SK-N-SH treated with all-trans-retinoic acid at 6 μM for 48 hours (cell line): ENCODE data around the gene ELK4.

Experiments used
- ATAC-seq: fragments of 200-7000 bp; cut with Tn5 transposase; 3 replicates; pipeline ENCODE4 v1.9.1; 2020; ENCODE audit warnings: mild to moderate bottlenecking, moderate library complexity
- ARNTL ChIP-seq: fragments of 450-650 bp; formaldehyde crosslinking; IDR thresholded peaks from 2 replicates; pipeline ENCODE4 v1.5.0; 2020; ENCODE audit warnings: low read depth, mild to moderate bottlenecking, moderate library complexity, borderline replicate concordance
- BACH2 ChIP-seq: fragments of 250-450 bp; sonication (Bioruptor Pico); IDR thresholded peaks from 2 replicates; pipeline ENCODE4 v1.9.0; 2021; ENCODE audit warnings: mild to moderate bottlenecking, borderline replicate concordance
- ESRRG ChIP-seq: fragments of 250-450 bp; sonication (Bioruptor Pico); IDR thresholded peaks from 2 replicates; pipeline ENCODE4 v1.6.1; 2021; ENCODE audit warnings: mild to moderate bottlenecking
- GLIS3 ChIP-seq: fragments of 250-450 bp; sonication (Bioruptor Pico); IDR thresholded peaks from 2 replicates; pipeline ENCODE4 v1.5.0; 2020; ENCODE audit warnings: mild to moderate bottlenecking, moderate library complexity
- ISL1 ChIP-seq: fragments of 250-450 bp; sonication (Bioruptor Pico); IDR thresholded peaks from 2 replicates; pipeline ENCODE4 v2.1.2; 2022; ENCODE audit warnings: mild to moderate bottlenecking, moderate library complexity
- OSR1 ChIP-seq: fragments of 250-450 bp; sonication (Bioruptor Pico); IDR thresholded peaks from 2 replicates; pipeline ENCODE4 v1.8.0; 2022; ENCODE audit warnings: moderate library complexity, mild to moderate bottlenecking, inconsistent platforms
- PPARA ChIP-seq: fragments of 250-450 bp; sonication (Bioruptor Pico); IDR thresholded peaks from 2 replicates; pipeline ENCODE4 v1.5.0; 2020; ENCODE audit warnings: mild to moderate bottlenecking, borderline replicate concordance
- RARB ChIP-seq: fragments of 250-450 bp; sonication (Bioruptor Pico); IDR thresholded peaks from 2 replicates; pipeline ENCODE4 v1.8.0; 2021; ENCODE audit warnings: mild to moderate bottlenecking, moderate library complexity
- TCF4 ChIP-seq: fragments of 250-450 bp; sonication (Bioruptor Pico); IDR thresholded peaks from 2 replicates; pipeline ENCODE4 v1.8.0; 2021; ENCODE audit warnings: mild to moderate bottlenecking, moderate library complexity, borderline replicate concordance
- TOX ChIP-seq: fragments of 250-450 bp; sonication (Bioruptor Pico); IDR thresholded peaks from 2 replicates; pipeline ENCODE4 v1.8.0; 2021; ENCODE audit warnings: mild to moderate bottlenecking, moderate library complexity, borderline replicate concordance
- ZC3H10 ChIP-seq: fragments of 250-450 bp; sonication (Bioruptor Pico); IDR thresholded peaks from 2 replicates; pipeline ENCODE4 v1.5.1; 2021; ENCODE audit warnings: mild to moderate bottlenecking, moderate library complexity
- ZFP3 ChIP-seq: fragments of 250-450 bp; sonication (Bioruptor Pico); IDR thresholded peaks from 2 replicates; pipeline ENCODE4 v1.5.0; 2020; ENCODE audit warnings: mild to moderate bottlenecking, moderate library complexity
- ZNF565 ChIP-seq: fragments of 450-650 bp; formaldehyde crosslinking; conservative IDR thresholded peaks from 2 replicates; pipeline ENCODE4 v1.5.0; 2020; ENCODE audit warnings: low read depth, mild to moderate bottlenecking, moderate library complexity
- ZNF70 ChIP-seq: fragments of 450-650 bp; formaldehyde crosslinking; IDR thresholded peaks from 2 replicates; pipeline ENCODE4 v1.5.0; 2020; ENCODE audit warnings: mild to moderate bottlenecking, moderate library complexity
- ZNF8 ChIP-seq: fragments of 450-650 bp; formaldehyde crosslinking; IDR thresholded peaks from 2 replicates; pipeline ENCODE4 v1.5.0; 2020; ENCODE audit warnings: mild to moderate bottlenecking, moderate library complexity
- TF ChIP-seq, protein P1 (sequence below): fragments of 250-450 bp; sonication (Bioruptor Pico); IDR thresholded peaks from 2 replicates; pipeline ENCODE4 v1.8.0; 2020; ENCODE audit warnings: mild to moderate bottlenecking, moderate library complexity, borderline replicate concordance
- TF ChIP-seq, protein P2 (sequence below): fragments of 250-450 bp; sonication (Bioruptor Pico); IDR thresholded peaks from 2 replicates; pipeline ENCODE4 v1.5.1; 2021; ENCODE audit warnings: mild to moderate bottlenecking, moderate library complexity
- TF ChIP-seq, protein P3 (sequence below): fragments of 250-450 bp; sonication (Bioruptor Pico); IDR thresholded peaks from 2 replicates; pipeline ENCODE4 v1.5.1; 2020; ENCODE audit warnings: low read depth, mild to moderate bottlenecking, moderate library complexity
- TF ChIP-seq, protein P4 (sequence below): fragments of 250-450 bp; sonication (Bioruptor Pico); IDR thresholded peaks from 2 replicates; pipeline ENCODE4 v1.5.0; 2020; ENCODE audit warnings: mild to moderate bottlenecking, moderate library complexity

ELK4 gene

DNA sequence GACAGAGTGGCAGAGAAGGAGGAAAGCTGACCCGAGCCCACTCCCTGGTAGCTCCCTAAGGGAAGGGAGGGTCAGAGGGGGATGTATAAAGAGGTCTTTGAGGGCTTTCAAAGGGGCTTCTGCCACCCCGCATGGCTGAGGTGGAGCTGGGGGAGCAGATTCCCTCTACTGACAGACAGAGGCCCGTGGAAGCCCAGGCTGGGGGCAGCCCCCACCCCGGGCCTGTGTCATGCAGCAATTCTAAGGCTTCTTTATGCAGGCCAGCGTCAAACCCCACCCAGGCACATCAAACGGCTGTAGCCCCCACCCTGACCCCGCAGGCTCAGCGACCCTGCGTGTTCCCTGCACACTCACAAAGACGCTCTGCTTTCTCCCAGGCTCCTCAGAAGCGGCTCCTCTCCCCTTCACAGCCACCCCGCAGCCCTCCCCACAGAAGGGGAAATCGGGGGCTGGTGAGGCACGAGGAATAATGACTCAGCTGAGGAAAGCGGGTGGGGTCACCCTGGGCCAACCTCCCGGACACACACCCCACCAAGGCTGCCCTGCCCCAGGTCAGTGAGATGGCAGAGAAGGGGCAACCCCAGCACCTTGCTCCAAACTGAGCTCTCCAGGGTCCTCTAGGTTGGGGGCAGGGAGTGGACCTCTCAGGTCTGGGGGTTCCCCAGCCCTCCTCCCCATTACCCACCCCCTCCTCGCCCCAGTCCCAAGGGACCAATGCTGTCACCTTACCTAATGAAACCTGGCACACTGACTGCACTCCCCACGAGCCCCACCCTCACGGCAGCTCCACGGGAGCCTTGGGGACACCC, 37.7 kb upstream of the ELK4 start:
- TF ChIP-seq TCF4 (CRISPR knock-in tag) = no peak
- TF ChIP-seq ESRRG (CRISPR knock-in tag) = no peak
- no peak for TF ChIP-seq RARB
- no peak for TF ChIP-seq ISL1 (CRISPR knock-in tag)
- no peak for TF ChIP-seq OSR1 (CRISPR knock-in tag)
- TF ChIP-seq, protein P1, sequence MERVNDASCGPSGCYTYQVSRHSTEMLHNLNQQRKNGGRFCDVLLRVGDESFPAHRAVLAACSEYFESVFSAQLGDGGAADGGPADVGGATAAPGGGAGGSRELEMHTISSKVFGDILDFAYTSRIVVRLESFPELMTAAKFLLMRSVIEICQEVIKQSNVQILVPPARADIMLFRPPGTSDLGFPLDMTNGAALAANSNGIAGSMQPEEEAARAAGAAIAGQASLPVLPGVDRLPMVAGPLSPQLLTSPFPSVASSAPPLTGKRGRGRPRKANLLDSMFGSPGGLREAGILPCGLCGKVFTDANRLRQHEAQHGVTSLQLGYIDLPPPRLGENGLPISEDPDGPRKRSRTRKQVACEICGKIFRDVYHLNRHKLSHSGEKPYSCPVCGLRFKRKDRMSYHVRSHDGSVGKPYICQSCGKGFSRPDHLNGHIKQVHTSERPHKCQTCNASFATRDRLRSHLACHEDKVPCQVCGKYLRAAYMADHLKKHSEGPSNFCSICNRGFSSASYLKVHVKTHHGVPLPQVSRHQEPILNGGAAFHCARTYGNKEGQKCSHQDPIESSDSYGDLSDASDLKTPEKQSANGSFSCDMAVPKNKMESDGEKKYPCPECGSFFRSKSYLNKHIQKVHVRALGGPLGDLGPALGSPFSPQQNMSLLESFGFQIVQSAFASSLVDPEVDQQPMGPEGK (CRISPR knock-in tag) = no peak
- TF ChIP-seq ZC3H10 (CRISPR knock-in tag) = no peak
- no peak for TF ChIP-seq ZNF565 (CRISPR knock-in tag)
- TF ChIP-seq, protein P2, sequence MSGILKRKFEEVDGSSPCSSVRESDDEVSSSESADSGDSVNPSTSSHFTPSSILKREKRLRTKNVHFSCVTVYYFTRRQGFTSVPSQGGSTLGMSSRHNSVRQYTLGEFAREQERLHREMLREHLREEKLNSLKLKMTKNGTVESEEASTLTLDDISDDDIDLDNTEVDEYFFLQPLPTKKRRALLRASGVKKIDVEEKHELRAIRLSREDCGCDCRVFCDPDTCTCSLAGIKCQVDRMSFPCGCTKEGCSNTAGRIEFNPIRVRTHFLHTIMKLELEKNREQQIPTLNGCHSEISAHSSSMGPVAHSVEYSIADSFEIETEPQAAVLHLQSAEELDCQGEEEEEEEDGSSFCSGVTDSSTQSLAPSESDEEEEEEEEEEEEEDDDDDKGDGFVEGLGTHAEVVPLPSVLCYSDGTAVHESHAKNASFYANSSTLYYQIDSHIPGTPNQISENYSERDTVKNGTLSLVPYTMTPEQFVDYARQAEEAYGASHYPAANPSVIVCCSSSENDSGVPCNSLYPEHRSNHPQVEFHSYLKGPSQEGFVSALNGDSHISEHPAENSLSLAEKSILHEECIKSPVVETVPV (CRISPR knock-in tag) = no peak
- TF ChIP-seq PPARA (CRISPR knock-in tag) = no peak
- TF ChIP-seq GLIS3 (CRISPR knock-in tag) = no peak
- TF ChIP-seq ZFP3 (CRISPR knock-in tag) = no peak

DNA sequence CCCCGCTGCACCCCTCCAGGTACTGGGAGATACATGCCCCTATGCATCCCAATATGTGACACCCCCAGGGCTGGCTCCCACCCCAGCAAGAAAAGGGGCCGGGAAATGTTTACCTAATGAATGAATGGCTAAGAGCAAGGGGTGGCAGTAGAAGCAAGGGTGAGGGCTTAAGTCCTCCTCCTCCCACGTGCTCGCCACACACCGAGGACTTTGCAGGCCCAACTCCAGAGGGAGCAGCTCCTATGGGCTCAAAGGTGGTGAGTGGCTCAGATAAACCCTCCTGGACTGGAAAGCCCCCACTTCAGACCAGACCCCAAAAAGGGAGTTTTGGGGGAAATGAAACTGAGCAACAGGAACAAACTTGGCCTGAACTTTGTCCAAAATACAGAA, 37.1 kb upstream of the ELK4 start:
- no peak for TF ChIP-seq ZNF70 (CRISPR knock-in tag)
- no peak for TF ChIP-seq ARNTL
- TF ChIP-seq ISL1 (CRISPR knock-in tag) = no peak
- no peak for TF ChIP-seq TCF4 (CRISPR knock-in tag)
- TF ChIP-seq, all 23 proteins: peak for 0
- ATAC-seq = no peak

More for the DNA sequence above, 37.7 kb upstream of the ELK4 start:
- no peak for ATAC-seq

DNA sequence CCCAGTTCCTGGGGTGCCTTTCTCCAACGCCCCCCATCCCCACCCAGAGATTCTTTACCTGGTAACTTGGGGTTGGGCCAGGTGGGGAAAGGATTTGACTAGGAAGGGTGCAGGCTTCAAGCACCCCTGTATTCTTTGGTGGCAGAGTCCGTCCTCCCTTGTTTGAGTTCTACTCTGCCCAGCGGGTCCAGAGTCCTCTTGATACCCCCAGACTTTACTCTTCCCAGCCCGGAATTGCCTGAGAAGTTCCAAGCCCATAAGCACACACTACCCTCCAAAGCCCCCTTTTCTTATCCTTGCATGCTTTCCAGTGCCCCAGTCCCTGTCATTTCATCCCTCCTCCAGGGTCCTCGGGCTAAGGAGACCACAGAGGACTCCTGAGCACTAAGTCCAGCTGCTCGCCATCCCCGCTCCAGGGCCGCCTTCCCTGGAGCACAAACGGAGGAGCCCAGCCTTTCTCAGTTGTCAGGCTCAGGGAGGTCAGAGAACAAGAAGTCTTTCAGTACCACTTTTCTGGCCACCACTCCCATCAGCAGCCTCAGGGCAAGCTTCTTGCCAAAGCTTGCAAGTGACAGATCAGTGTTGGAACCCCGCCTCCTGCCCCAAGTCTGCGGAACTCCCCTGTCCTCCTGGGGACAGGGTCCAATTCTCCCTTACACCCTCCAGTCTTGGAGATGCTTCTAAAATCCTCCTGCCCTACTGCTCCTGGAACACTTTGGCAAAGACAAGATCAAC, 36.3 kb upstream of the ELK4 start:
- TF ChIP-seq ZNF565 (CRISPR knock-in tag) (no peak), ESRRG (CRISPR knock-in tag) (no peak), ISL1 (CRISPR knock-in tag) (no peak), ZNF8 (no peak), ZNF70 (CRISPR knock-in tag) (no peak), RARB (no peak), TOX (no peak), BACH2 (CRISPR knock-in tag) (no peak)
- TF ChIP-seq, protein P2 (CRISPR knock-in tag) = no peak
- TF ChIP-seq, protein P3, sequence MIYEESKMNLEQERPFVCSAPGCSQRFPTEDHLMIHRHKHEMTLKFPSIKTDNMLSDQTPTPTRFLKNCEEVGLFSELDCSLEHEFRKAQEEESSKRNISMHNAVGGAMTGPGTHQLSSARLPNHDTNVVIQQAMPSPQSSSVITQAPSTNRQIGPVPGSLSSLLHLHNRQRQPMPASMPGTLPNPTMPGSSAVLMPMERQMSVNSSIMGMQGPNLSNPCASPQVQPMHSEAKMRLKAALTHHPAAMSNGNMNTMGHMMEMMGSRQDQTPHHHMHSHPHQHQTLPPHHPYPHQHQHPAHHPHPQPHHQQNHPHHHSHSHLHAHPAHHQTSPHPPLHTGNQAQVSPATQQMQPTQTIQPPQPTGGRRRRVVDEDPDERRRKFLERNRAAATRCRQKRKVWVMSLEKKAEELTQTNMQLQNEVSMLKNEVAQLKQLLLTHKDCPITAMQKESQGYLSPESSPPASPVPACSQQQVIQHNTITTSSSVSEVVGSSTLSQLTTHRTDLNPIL (CRISPR knock-in tag) = no peak
- TF ChIP-seq, protein P4, sequence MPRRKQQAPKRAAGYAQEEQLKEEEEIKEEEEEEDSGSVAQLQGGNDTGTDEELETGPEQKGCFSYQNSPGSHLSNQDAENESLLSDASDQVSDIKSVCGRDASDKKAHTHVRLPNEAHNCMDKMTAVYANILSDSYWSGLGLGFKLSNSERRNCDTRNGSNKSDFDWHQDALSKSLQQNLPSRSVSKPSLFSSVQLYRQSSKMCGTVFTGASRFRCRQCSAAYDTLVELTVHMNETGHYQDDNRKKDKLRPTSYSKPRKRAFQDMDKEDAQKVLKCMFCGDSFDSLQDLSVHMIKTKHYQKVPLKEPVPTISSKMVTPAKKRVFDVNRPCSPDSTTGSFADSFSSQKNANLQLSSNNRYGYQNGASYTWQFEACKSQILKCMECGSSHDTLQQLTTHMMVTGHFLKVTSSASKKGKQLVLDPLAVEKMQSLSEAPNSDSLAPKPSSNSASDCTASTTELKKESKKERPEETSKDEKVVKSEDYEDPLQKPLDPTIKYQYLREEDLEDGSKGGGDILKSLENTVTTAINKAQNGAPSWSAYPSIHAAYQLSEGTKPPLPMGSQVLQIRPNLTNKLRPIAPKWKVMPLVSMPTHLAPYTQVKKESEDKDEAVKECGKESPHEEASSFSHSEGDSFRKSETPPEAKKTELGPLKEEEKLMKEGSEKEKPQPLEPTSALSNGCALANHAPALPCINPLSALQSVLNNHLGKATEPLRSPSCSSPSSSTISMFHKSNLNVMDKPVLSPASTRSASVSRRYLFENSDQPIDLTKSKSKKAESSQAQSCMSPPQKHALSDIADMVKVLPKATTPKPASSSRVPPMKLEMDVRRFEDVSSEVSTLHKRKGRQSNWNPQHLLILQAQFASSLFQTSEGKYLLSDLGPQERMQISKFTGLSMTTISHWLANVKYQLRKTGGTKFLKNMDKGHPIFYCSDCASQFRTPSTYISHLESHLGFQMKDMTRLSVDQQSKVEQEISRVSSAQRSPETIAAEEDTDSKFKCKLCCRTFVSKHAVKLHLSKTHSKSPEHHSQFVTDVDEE (CRISPR knock-in tag) = no peak
- TF ChIP-seq, protein P1 (CRISPR knock-in tag) = no peak
- ATAC-seq = no peak
